ENCODE measurements around the gene CHST14.

CHST14 gene

DNA sequence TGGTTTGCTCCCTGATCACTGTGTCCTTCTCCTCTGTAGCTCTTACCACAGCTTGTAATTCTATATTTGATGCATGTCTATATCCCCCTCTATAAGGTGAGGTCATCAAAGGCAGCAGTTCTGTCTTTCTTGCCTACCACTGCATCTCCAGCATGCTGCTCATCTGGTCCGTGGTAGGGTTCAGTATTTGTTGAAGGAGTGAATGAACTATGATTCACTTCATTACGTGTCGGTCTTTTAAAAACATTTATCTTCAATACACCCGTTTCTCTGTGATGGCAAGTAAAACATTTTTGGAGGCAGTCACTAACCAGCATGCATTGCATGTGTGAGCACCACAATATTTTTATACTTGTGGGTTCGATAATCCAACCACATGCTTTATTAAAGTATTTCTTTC is 27.6 kb downstream of the CHST14 start:
- no peak for FAIRE-seq

- FAIRE-seq = no peak
Measured at GRCh38 chr15:40498891-40499290, 28.1 kb downstream of the CHST14 start.

GRCh38 chr15:40499931-40500330 is 29.1 kb downstream of the CHST14 start:
- no peak for FAIRE-seq

- no peak for FAIRE-seq
Measured at GRCh38 chr15:40500568-40501330, 30.0 kb downstream of the CHST14 start.

DNA sequence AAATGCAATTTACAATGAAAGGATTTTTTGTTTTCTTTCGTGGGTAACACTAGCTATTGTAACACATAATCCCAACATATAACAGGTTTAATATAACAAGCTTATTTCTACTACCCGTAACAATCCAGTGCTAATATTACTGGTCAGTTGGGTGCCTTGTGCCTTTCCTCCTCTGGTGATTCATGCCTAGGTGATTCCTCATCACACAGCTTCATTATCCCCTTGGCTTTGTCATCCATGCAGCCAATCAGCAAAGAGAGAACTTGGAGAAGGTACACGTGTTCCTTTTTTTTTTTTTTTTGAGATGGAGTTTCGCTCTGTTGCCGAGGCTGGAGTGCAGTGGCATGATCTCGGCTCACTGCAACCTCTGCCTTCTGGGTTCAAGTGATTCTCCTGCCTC is 30.7 kb downstream of the CHST14 start:
- FAIRE-seq = no peak

DNA sequence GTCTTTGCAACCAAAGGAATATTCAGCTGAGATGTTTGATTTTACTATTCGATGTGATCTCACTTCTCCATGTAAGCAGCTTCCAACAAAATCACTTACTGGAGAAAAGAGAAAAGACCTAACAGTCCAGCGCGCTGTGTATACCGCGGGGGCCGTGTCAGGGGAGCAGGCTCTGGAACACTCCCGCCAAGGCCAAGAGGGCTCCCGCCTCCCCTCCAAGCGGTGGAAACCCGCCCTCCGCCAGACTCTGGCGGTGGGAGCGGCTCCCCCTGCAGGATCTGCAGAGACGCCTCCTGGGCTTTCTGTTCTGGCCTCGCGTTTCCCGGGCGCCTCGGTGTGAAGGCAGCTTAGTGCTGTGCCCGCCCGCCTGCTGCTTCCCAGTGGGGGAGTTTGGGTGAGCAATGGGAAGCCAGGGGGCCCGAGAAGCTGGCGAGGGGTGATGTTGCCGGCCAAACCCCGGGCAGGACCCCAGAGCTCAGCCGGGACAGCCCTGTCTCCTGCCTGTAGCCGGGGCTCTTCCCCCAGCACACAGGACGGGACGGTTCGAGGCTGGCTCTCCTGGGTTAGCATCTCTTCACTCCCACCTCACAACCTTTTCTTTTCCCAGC is 36.3 kb downstream of the CHST14 start:
- no peak for FAIRE-seq

GRCh38 chr15:40508216-40508615 is 37.4 kb downstream of the CHST14 start:
- FAIRE-seq = no peak

- FAIRE-seq = no peak
Measured at GRCh38 chr15:40510201-40510600, 39.4 kb downstream of the CHST14 start.

GRCh38 chr15:40511093-40511471 is 40.3 kb downstream of the CHST14 start:
- FAIRE-seq = no peak

GRCh38 chr15:40511472-40512133 is 40.8 kb downstream of the CHST14 start:
- FAIRE-seq = no peak

GRCh38 chr15:40512440-40512839 is 41.7 kb downstream of the CHST14 start:
- FAIRE-seq = no peak

- FAIRE-seq = no peak
Measured at GRCh38 chr15:40513609-40514008, 42.8 kb downstream of the CHST14 start.

- no peak for FAIRE-seq
Measured at GRCh38 chr15:40516322-40516721, 45.5 kb downstream of the CHST14 start.

All from TTC549 (cell line).